GM23338 (cell line): Measurements from ENCODE around the gene SANBR. TPM values are rescaled to one million over a fixed set of nuclear protein-coding genes. Genes with fewer than 3 reads are reported as not detected.

Source experiments
- ATAC-seq: fragments of 200-7000 bp; cut with Tn5 transposase; 3 replicates; pipeline ENCODE4 v1.9.1; 2020
- DNase-seq: peaks from one replicate; pipeline ENCODE4 v3.0.0-alpha.2; 2015; ENCODE audit warnings: low spot score
- H2AFZ ChIP-seq: fragments of 200-600 bp; sonication (generic); 2 replicates; pipeline ENCODE4 v1.8.0; 2016; ENCODE audit warnings: antibody characterized with exemption, mild to moderate bottlenecking, moderate library complexity
- H3F3A ChIP-seq: fragments of 200-600 bp; sonication (generic); replicated peaks from 2 replicates; pipeline ENCODE4 v1.8.0; 2017; ENCODE audit warnings: antibody characterized with exemption, mixed run types, low read depth
- H3K27ac ChIP-seq: fragments of 200-600 bp; sonication (generic); 2 replicates; pipeline ENCODE4 v1.6.1; 2016; ENCODE audit warnings: low read depth
- H3K27me3 ChIP-seq: fragments of 200-600 bp; sonication (generic); 2 replicates; pipeline ENCODE4 v1.8.0; 2016; ENCODE audit warnings: mild to moderate bottlenecking, mixed run types, moderate library complexity; ENCODE audit not compliant: insufficient read depth
- H3K36me3 ChIP-seq: fragments of 200-600 bp; sonication (generic); 2 replicates; pipeline ENCODE4 v1.8.0; 2016; ENCODE audit warnings: mild to moderate bottlenecking; ENCODE audit not compliant: insufficient read depth
- H3K4me1 ChIP-seq: fragments of 200-600 bp; sonication (generic); 2 replicates; pipeline ENCODE4 v1.8.0; 2016; ENCODE audit warnings: mild to moderate bottlenecking, moderate library complexity; ENCODE audit not compliant: insufficient read depth
- H3K4me2 ChIP-seq: fragments of 200-600 bp; sonication (generic); 2 replicates; pipeline ENCODE4 v1.7.1; 2017; ENCODE audit warnings: mixed run types
- H3K4me3 ChIP-seq: fragments of 200-600 bp; sonication (generic); 2 replicates; pipeline ENCODE4 v1.6.1; 2016; ENCODE audit warnings: mixed run types
- H3K79me2 ChIP-seq: fragments of 200-600 bp; sonication (generic); replicated peaks from 2 replicates; pipeline ENCODE4 v1.8.0; 2017; ENCODE audit warnings: mild to moderate bottlenecking; ENCODE audit not compliant: insufficient read depth
- H3K9me2 ChIP-seq: fragments of 200-600 bp; sonication (generic); 2 replicates; pipeline ENCODE4 v1.8.0; 2017; ENCODE audit not compliant: insufficient read depth
- H4K20me1 ChIP-seq: fragments of 200-600 bp; sonication (generic); replicated peaks from 2 replicates; pipeline ENCODE4 v1.8.0; 2017; ENCODE audit warnings: mild to moderate bottlenecking; ENCODE audit not compliant: insufficient read depth
- H3K27ac Mint-ChIP-seq: 2 replicates; pipeline ENCODE4 v1.8.0; 2020; ENCODE audit warnings: inconsistent platforms, mild to moderate bottlenecking, moderate library complexity, mixed read lengths
- H3K27me3 Mint-ChIP-seq: 3 replicates; pipeline ENCODE4 v1.8.0; 2022; ENCODE audit warnings: low read depth, mild to moderate bottlenecking, moderate library complexity, mixed read lengths, inconsistent platforms; ENCODE audit not compliant: insufficient read depth, poor library complexity
- H3K36me3 Mint-ChIP-seq: 3 replicates; pipeline ENCODE4 v1.8.0; 2021; ENCODE audit warnings: low read depth, mild to moderate bottlenecking, inconsistent platforms, moderate library complexity, mixed read lengths
- H3K4me1 Mint-ChIP-seq: 3 replicates; pipeline ENCODE4 v1.8.0; 2020; ENCODE audit warnings: mild to moderate bottlenecking, inconsistent platforms, mixed read lengths
- H3K4me3 Mint-ChIP-seq: 3 replicates; pipeline ENCODE4 v1.8.0; 2021; ENCODE audit warnings: moderate library complexity, mild to moderate bottlenecking, inconsistent platforms, mixed read lengths
- H3K9me3 Mint-ChIP-seq: 3 replicates; pipeline ENCODE4 v1.8.0; 2020; ENCODE audit warnings: moderate library complexity, mild to moderate bottlenecking, inconsistent platforms, mixed read lengths
- CREB1 ChIP-seq: fragments of 250-450 bp; sonication (Bioruptor Pico); IDR thresholded peaks from 2 replicates; pipeline ENCODE4 v1.5.0; 2020; ENCODE audit warnings: low read depth, mild to moderate bottlenecking, moderate library complexity
- CTCF ChIP-seq, 2 experiments: fragments of 200-600 bp in 1 of 2; sonication (generic) in 1 of 2; conservative IDR thresholded peaks; 2 replicates each; pipeline versions ENCODE4 v1.5.1 to v1.6.1; 2016 to 2017; ENCODE audit warnings: antibody characterized with exemption in 2 of 2, low read depth in 2 of 2, mild to moderate bottlenecking in 2 of 2, moderate library complexity in 1 of 2
- ETS1 ChIP-seq: IDR thresholded peaks from 2 replicates; pipeline ENCODE4 v1.6.1; 2016; ENCODE audit warnings: antibody characterized with exemption
- EZH2 ChIP-seq: fragments of 200-600 bp; sonication (generic); IDR thresholded peaks from one replicate; pipeline ENCODE4 v1.8.0; 2017; ENCODE audit warnings: antibody characterized with exemption, mild to moderate bottlenecking, low read depth; ENCODE audit not compliant: unreplicated experiment
- JUNB ChIP-seq: IDR thresholded peaks from one replicate; pipeline ENCODE4 v1.6.1; 2016; ENCODE audit warnings: antibody characterized with exemption; ENCODE audit not compliant: unreplicated experiment
- POLR2AphosphoS5 ChIP-seq: IDR thresholded peaks from 2 replicates; pipeline ENCODE4 v1.6.1; 2016; ENCODE audit warnings: antibody characterized with exemption, low read depth
- REST ChIP-seq: IDR thresholded peaks from one replicate; pipeline ENCODE4 v1.6.1; 2018; ENCODE audit warnings: antibody characterized with exemption; ENCODE audit not compliant: unreplicated experiment
- ZNF114 ChIP-seq: fragments of 250-450 bp; sonication (Bioruptor Pico); IDR thresholded peaks from 2 replicates; pipeline ENCODE4 v1.5.0; 2020; ENCODE audit warnings: mild to moderate bottlenecking, moderate library complexity
- ZNF331 ChIP-seq: fragments of 250-450 bp; sonication (Bioruptor Pico); IDR thresholded peaks from 2 replicates; pipeline ENCODE4 v1.5.0; 2020; ENCODE audit warnings: low read depth, mild to moderate bottlenecking, moderate library complexity
- polyA plus RNA-seq: library from polyadenylated mRNA; unstranded; fragments of >200 nt; fragmentation: Nextera tagmentation; extraction: Ambion mirVana; gene quantifications from 2 replicates; pipeline ENCODE4 v1.2.1, GENCODE V29; 2016
- total RNA-seq: library from RNA; depleted of rRNA; stranded (reverse); fragments of >200 nt; shearing (Covaris generic); gene quantifications from 2 replicates; pipeline ENCODE4 v1.2.3, GENCODE V29; 2014

SANBR gene
- total and polyA plus RNA-seq, 2 experiments from 2014 or later: 8.4 to 10.8 TPM

GRCh38 chr2:61017003-61017555 is 48.6 kb upstream of the SANBR start:
- peak; percentile 94 for DNase-seq
- Histone ChIP-seq H4K20me1 (no peaks in the 10 kb centered on the region), H3K4me2 (peak overlapping the region; percentile 85), H3K9me2 (no peaks in the 10 kb centered on the region), H3K4me1 (peaks cover 14% of the 10 kb centered on the region), H2AFZ (peak overlapping the region; percentile 99), H3F3A (no peaks in the 10 kb centered on the region), H3K36me3 (no peaks in the 10 kb centered on the region), H3K79me2 (peaks cover 37% of the 10 kb centered on the region), H3K27me3 (no peaks in the 10 kb centered on the region), H3K27ac (peak overlapping the region; percentile 98), H3K4me3 (peak overlapping the region; percentile 57)
- TF ChIP-seq CTCF (conservative IDR thresholded peaks at IDR 0.05; ENCODE audit: low read depth in 2 of 2) (no peak), REST (no peak), EZH2 (no peak), ZNF114 (CRISPR knock-in tag) (no peak), ETS1 (peak; percentile 29; the same call in 1 of the 2 replicates), JUNB (no peak), ZNF331 (no peak), CREB1 (peak; percentile 75), POLR2AphosphoS5 (peak; percentile 45)
- H3K9me3 Mint-ChIP-seq: no peaks in the 10 kb centered on the region
- peak overlapping the region; percentile 98 for H3K4me3 Mint-ChIP-seq
- H3K27ac Mint-ChIP-seq: peak overlapping the region; percentile 100
- H3K36me3 Mint-ChIP-seq: peaks cover 12% of the 10 kb centered on the region; the same call in 2 of the 3 replicates
- peak; percentile 89 for ATAC-seq
- peaks cover 14% of the 10 kb centered on the region for H3K4me1 Mint-ChIP-seq
- peaks cover 4% of the 10 kb centered on the region for H3K27me3 Mint-ChIP-seq
